GM03348 (cell line): ENCODE results near the gene WDR4.
"Not testable (repeated sequence)": the region's sequence is repeated elsewhere in the genome, so short reads cannot be mapped to it uniquely, and the experiment has no call there.

Experiments used
- DNase-seq: peaks from one replicate; pipeline ENCODE4 v3.0.0; 2012; ENCODE audit warnings: low spot score

The WDR4 gene

DNA sequence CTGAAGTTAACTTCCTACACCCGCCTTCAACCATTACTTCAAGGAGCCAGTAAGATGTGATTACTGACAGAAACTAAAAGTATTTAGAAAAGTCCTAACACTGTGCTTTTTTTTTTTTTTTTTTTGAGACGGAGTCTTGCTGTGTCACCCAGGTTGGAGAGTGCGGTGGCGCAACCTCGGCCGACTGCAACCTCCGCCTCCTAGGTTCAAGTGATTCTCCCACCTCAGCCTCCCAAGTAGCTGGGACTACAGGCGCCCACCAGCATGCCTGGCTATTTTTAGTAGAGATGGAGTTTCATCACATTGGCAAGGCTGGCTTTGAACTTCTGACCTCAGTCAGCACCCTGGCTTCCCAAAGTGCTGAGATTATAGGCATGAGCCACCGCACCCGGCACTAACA, 3.5 kb downstream of the WDR4 start:
- DNase-seq, result not testable (repeated sequence)

DNA sequence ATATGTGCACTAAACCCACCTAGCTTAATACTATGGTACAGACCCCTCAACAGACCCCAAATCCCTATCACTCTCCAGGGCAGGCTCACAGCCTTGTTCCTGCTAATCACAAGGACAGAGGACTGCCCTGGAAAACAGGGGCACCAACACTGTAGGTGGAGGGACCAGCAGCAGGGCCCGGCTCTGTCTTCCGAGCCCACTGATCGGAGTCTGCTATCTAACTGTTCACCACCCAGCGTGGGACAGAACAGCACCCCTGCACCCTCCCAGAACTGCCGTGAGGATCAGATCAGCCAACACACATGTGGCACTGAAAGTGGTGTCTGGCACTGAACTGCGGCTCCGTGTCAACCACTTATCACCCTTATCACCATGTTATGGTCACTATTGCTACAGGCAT, 6.2 kb downstream of the WDR4 start:
- DNase-seq, result no peak

DNA sequence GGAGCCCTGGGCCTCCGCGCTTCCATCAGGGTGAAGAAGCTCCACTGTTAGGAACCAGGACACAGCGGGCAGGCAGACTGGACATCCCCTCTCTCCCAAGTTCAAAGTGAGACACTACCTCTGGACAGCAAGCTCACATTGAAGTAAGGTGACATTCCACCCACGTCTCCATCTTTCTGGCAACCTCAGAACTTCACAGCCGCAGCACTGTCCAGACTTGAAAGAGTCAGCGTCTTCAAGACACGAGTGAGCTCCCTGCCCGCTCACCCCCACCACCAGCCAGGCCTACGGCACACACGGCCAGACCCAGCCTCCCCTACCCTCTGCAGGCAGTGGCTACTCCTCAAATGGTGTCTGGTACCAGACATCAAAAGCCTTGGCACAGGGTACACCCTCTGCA, 11.1 kb downstream of the WDR4 start:
- DNase-seq, result no peak

- no peak for DNase-seq
Observed at GRCh38 chr21:42865776-42866160, 13.6 kb downstream of the WDR4 start.

GRCh38 chr21:42864815-42865775, 14.2 kb downstream of the WDR4 start:
- DNase-seq, result no peak

- no peak for DNase-seq
Observed at GRCh38 chr21:42864286-42864685, 15.1 kb downstream of the WDR4 start.

- no peak for DNase-seq
Observed at GRCh38 chr21:42863504-42863870, 15.9 kb downstream of the WDR4 start.

- no peak for DNase-seq
Observed at GRCh38 chr21:42862774-42863503, 16.4 kb downstream of the WDR4 start.

DNA sequence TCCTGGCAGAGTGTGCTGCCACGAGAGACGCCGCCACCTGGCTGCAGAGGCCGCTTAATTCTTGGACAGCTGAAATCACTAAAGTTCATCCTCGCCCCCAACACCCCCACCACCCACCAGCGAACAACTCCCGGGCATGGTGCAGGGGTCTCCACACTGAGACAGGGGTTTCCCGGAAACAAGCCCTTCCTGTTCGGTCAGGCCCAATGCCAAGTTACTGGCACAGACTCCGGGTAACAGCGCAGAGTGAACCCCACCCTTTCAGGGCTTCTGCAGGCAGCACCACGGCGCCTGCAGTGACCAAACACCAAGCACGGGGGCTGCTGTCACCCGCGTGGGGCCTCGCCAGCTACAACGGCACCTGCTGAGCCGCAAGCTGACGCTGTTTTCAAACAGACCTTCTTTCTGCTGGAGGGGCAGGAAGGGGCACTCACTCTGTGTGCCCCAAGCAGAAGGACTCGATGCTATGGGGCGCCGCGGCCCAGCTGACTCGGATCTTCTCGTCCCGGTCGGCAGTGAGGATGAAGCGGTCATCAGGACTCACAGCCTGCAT, 17.4 kb downstream of the WDR4 start:
- DNase-seq, result no peak

- DNase-seq, result no peak
Observed at GRCh38 chr21:42861311-42861847, 18.0 kb downstream of the WDR4 start.

DNA sequence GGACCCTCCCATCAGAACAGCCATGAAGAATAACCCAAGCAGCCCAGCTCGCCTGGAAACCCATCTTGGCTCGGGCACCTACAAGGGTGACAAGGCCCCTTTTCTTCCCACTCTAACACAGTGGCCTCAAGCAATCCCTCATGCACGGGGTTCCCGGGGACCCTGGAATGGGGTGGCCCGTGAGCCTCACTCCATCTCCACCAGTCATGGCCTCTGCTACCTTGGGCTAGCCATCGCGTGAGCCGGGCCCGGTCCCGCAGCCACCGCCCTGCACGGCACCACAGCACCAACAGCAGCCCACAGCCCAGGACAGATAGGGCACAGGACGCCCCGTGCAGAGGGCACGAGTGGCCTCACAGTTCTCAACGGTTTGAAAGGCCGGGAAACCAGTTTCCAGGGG, 19.0 kb downstream of the WDR4 start:
- DNase-seq, result no peak

GRCh38 chr21:42859891-42860230, 19.5 kb downstream of the WDR4 start:
- no peak for DNase-seq

- no peak for DNase-seq
Observed at GRCh38 chr21:42858957-42859890, 20.1 kb downstream of the WDR4 start.

- DNase-seq, result no peak
Observed at GRCh38 chr21:42858185-42858847, 21.0 kb downstream of the WDR4 start.

DNA sequence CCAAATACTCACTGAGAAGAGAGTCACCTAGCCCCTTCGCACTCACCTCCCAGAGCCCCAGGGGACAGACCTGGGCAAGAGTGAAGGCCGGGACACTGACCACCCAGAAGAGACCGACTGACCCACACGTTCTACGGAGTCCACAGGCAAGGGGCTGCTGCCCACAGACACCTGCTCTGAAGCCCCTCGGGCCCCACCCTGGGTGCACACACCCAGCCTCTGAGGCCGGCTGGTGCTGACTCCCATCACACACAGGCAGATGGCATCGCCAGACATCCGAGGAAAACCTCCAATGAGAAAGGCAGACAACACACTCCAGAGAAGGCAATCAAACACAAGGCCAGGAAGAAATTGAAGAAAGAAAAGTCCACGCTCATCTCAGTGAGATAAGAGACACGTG, 22.1 kb downstream of the WDR4 start:
- DNase-seq, result no peak

- no peak for DNase-seq
Observed at GRCh38 chr21:42855937-42856335, 23.4 kb downstream of the WDR4 start.

DNA sequence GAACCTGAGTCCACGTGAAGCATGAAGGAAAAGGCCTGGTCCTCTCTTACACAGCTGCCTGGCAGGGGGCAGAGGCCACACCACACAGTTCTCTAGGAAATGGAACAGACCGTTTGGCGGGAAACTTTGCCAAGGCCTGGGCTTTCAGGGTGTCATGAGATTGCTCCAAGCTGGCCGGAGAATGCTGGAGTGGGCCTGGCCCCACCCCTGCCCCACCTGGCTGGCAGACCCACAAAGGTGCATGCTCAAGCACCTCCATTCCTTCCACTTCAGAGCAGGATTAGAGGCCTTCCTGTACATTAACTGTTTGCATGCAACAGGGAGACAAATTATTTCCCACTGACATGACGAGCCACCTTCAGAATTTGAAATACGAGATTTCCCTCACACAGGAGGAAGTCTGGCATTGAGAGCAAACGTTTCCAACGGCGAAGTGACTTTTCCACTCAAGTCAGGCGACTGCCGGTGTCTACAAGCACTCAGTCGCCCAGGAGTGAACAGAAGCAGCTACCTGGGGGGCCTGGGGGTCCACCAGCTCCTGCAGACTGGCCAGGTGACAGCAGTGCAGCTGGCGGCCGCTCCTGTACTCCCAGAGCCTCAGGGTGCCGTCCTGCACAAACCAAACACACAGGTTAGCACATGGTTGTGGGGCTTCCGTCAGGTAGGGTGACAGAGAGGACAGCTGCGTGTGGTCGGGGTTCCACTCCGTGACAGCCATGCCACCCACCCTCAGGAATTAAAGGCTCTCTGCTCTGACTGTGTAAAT, 24.0 kb downstream of the WDR4 start:
- no peak for DNase-seq

DNA sequence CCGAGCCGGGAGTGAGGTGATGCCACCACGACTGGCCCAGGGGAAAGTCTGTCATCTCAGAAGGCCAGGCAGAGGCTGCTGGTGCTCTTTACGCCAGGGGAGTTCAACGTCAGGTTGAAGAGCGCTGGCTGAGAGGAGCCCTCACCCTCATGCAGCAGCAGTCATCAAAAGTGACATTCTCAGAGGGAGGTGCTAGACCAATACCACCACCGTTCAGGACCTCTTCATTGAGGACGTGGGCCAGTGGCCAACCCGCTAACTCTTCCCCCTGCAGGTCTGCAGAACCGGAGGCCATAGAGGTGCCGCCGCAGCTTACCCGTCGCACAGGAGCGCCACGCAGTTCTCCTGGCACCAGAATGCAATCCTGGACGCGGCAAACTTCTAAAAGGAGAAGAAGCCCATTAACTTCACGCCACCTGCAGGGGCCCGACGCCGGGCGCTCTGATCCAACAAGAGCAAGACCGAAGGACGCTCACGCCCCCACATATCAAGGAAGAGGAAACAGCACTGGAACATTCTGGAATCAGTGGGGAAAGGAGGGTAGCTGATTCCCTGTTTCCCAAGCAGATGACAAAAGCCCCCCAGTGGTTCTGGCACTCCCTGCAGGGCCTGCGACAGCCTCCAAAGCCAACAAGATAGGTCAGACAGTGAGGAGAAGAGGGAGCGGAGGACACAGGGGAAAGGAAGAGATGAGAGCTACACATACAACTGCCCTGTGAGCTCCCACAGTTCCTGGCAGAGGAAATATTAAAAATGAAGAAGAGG, 24.9 kb downstream of the WDR4 start:
- no peak for DNase-seq

- DNase-seq, result no peak
Observed at GRCh38 chr21:42853621-42854020, 25.7 kb downstream of the WDR4 start.
